Loucy (cell line): ENCODE results near the gene INSYN2B.

Source experiments
- H2AFZ ChIP-seq: fragments of 200-600 bp; sonication (generic); 2 replicates; pipeline ENCODE4 v1.6.0; 2016; ENCODE audit warnings: antibody characterized with exemption, mild to moderate bottlenecking, low read length, moderate library complexity
- H3F3A ChIP-seq: fragments of 200-600 bp; 2 replicates; pipeline ENCODE4 v1.6.0; 2016; ENCODE audit warnings: antibody characterized with exemption, low read depth, mild to moderate bottlenecking
- H3K27me3 ChIP-seq: fragments of 200-600 bp; sonication (generic); 2 replicates; pipeline ENCODE4 v1.6.1; 2014; ENCODE audit warnings: low read length, mild to moderate bottlenecking; ENCODE audit not compliant: insufficient read depth, poor library complexity, severe bottlenecking
- H3K36me3 ChIP-seq: fragments of 200-600 bp; sonication (generic); 2 replicates; pipeline ENCODE4 v1.6.1; 2016; ENCODE audit warnings: low read length; ENCODE audit not compliant: insufficient read depth
- H3K4me1 ChIP-seq: fragments of 200-600 bp; sonication (generic); 2 replicates; pipeline ENCODE4 v1.5.1; 2014; ENCODE audit warnings: low read length, mild to moderate bottlenecking; ENCODE audit not compliant: insufficient read depth, poor library complexity, severe bottlenecking
- H3K4me2 ChIP-seq: fragments of 200-600 bp; sonication (generic); 2 replicates; pipeline ENCODE4 v1.6.0; 2014; ENCODE audit warnings: antibody characterized with exemption, low read length, low read depth, mild to moderate bottlenecking; ENCODE audit not compliant: poor library complexity, severe bottlenecking
- H3K4me3 ChIP-seq: fragments of 200-600 bp; sonication (generic); 2 replicates; pipeline ENCODE4 v1.5.1; 2014; ENCODE audit warnings: low read length, mild to moderate bottlenecking, mixed read lengths; ENCODE audit not compliant: poor library complexity, severe bottlenecking
- H3K79me2 ChIP-seq: fragments of 200-600 bp; sonication (generic); 2 replicates; pipeline ENCODE4 v1.6.1; 2014; ENCODE audit warnings: low read length; ENCODE audit not compliant: insufficient read depth
- H3K9ac ChIP-seq: fragments of 200-600 bp; sonication (generic); 2 replicates; pipeline ENCODE4 v1.6.0; 2014; ENCODE audit warnings: mild to moderate bottlenecking, low read depth, low read length, moderate library complexity; ENCODE audit not compliant: poor library complexity, severe bottlenecking
- H3K9me2 ChIP-seq: fragments of 200-600 bp; sonication (generic); replicated peaks from 2 replicates; pipeline ENCODE4 v1.6.1; 2016; ENCODE audit warnings: low read depth, low read length, mixed read lengths
- H3K9me3 ChIP-seq: fragments of 200-600 bp; sonication (generic); 2 replicates; pipeline ENCODE4 v1.6.1; 2014; ENCODE audit warnings: mild to moderate bottlenecking, antibody characterized with exemption, low read length, low read depth; ENCODE audit not compliant: insufficient read depth
- H4K20me1 ChIP-seq: fragments of 200-600 bp; sonication (generic); 2 replicates; pipeline ENCODE4 v1.6.0; 2014; ENCODE audit warnings: antibody characterized with exemption, low read length, mild to moderate bottlenecking; ENCODE audit not compliant: insufficient read depth, poor library complexity, severe bottlenecking
- CTCF ChIP-seq: fragments of 200-600 bp; sonication (generic); conservative IDR thresholded peaks from 2 replicates; pipeline ENCODE4 v1.5.1; 2014; ENCODE audit warnings: mild to moderate bottlenecking, antibody characterized with exemption, low read length
- EZH2phosphoT487 ChIP-seq: fragments of 200-600 bp; IDR thresholded peaks from 2 replicates; pipeline ENCODE4 v1.6.1; 2018; ENCODE audit warnings: antibody characterized with exemption, mild to moderate bottlenecking, moderate library complexity, borderline replicate concordance

INSYN2B gene

GRCh38 chr5:169935762-169936161 is 44.5 kb downstream of the INSYN2B start:
- no peak for TF ChIP-seq EZH2phosphoT487
- no peak for TF ChIP-seq CTCF
- H3K4me2 ChIP-seq = peak overlapping the region; percentile 88
- no peaks in the 10 kb centered on the region for H4K20me1 ChIP-seq
- H3K36me3 ChIP-seq = peaks cover 6% of the 10 kb centered on the region; the same call in 1 of the 2 replicates
- H3K9me2 ChIP-seq = no peaks in the 10 kb centered on the region
- H3K9me3 ChIP-seq = no peaks in the 10 kb centered on the region
- H3K27me3 ChIP-seq = no peaks in the 10 kb centered on the region
- H3F3A ChIP-seq = peaks cover 11% of the 10 kb centered on the region; the same call in 1 of the 2 replicates
- H2AFZ ChIP-seq = no peak overlapping the region
- peak overlapping the region; percentile 68 for H3K4me3 ChIP-seq
- peaks cover 42% of the 10 kb centered on the region for H3K4me1 ChIP-seq
- H3K79me2 ChIP-seq = no peaks in the 10 kb centered on the region
- no peak overlapping the region for H3K9ac ChIP-seq

- H3K9me3 ChIP-seq = no peaks in the 10 kb centered on the region
- H4K20me1 ChIP-seq = no peaks in the 10 kb centered on the region
- no peak overlapping the region for H2AFZ ChIP-seq
- H3K4me1 ChIP-seq = peaks cover 42% of the 10 kb centered on the region
- H3K36me3 ChIP-seq = peaks cover 7% of the 10 kb centered on the region; the same call in 1 of the 2 replicates
- H3K27me3 ChIP-seq = no peaks in the 10 kb centered on the region
- peaks cover 11% of the 10 kb centered on the region; the same call in 1 of the 2 replicates for H3F3A ChIP-seq
- peak overlapping the region; percentile 32 for H3K9ac ChIP-seq
- H3K9me2 ChIP-seq = no peaks in the 10 kb centered on the region
- H3K79me2 ChIP-seq = no peaks in the 10 kb centered on the region
- peak overlapping the region; percentile 68 for H3K4me3 ChIP-seq
- no peak for TF ChIP-seq CTCF
- H3K4me2 ChIP-seq = peak overlapping the region; percentile 88
Observed at GRCh38 chr5:169934990-169935389, 45.3 kb downstream of the INSYN2B start.

GRCh38 chr5:169933616-169934015 is 46.7 kb downstream of the INSYN2B start:
- H3K27me3 ChIP-seq = no peaks in the 10 kb centered on the region
- H3K9ac ChIP-seq = no peak overlapping the region
- no peak overlapping the region for H2AFZ ChIP-seq
- peaks cover 11% of the 10 kb centered on the region; the same call in 1 of the 2 replicates for H3F3A ChIP-seq
- no peaks in the 10 kb centered on the region for H4K20me1 ChIP-seq
- no peak overlapping the region for H3K4me3 ChIP-seq
- H3K79me2 ChIP-seq = no peaks in the 10 kb centered on the region
- H3K9me2 ChIP-seq = no peaks in the 10 kb centered on the region
- peaks cover 7% of the 10 kb centered on the region; the same call in 1 of the 2 replicates for H3K36me3 ChIP-seq
- H3K4me1 ChIP-seq = peaks cover 42% of the 10 kb centered on the region
- H3K9me3 ChIP-seq = no peaks in the 10 kb centered on the region
- no peak overlapping the region for H3K4me2 ChIP-seq
- TF ChIP-seq CTCF (no peak), EZH2phosphoT487 (no peak)
